Esophagus mucosa (tissue), 1 donor: ENCODE data around the gene HIGD1C. TPM values are rescaled to one million over a fixed set of nuclear protein-coding genes. Genes with fewer than 3 reads are reported as not detected.
"Not testable (repeated sequence)": the region's sequence is repeated elsewhere in the genome, so short reads cannot be mapped to it uniquely, and the experiment has no call there.

Experiments
- ATAC-seq: fragments of 200-7000 bp; cut with Tn5 transposase; one replicate; pipeline ENCODE4 v1.9.1; 2020
- total RNA-seq: library from RNA; stranded (reverse); gene quantifications from one replicate; pipeline ENCODE4 v1.2.4, GENCODE V29; 2023
- donor health status: DM: yes; HTN: yes; CAD: no.

Gene HIGD1C
- not detected for total RNA-seq

DNA sequence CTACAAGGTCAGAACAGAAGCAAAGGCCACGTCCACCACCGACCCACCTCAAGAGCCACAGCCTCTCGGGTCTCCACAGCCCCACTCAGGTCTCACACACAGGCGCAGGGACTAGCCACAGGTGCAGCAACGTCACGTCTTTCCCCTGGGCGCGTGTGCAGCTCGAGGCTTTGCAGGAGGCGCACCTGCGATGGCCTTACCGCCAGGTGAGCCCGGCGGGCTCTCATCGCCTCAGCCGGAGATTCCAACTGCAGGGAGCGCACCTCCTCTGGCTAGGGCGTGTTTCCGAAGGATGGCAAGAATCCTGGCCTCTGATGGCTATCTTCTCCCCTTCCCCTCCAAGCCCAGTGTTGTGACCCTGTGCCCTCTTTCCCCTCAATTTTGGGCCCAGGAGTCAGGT lies at the start of gene HIGD1C:
TSS of gene HIGD1C (plus strand) at position 35 of the 400 bp plus-strand sequence. CDS start 1,455 bp downstream, outside the sequence.
- ATAC-seq: no peak

DNA sequence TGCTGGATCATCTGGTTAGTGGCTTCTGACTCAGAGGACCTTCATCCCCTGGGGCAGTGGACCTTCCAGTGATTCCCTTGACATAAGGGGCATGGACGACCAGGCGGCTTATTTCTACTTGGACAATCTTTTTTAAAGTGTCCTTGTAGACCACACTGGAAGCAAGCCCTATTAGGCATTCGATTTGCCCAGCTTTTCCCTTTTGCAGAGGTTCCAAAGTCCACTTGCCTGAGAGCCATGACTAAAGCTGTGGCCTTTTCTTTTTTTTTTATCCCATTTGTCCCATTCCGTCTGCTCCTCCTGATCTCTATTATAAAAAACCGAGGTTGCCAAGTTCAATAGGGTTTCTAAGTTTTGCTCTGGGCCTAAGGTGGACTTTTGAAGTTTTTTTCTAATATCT lies 43.9 kb upstream of the HIGD1C start:
- ATAC-seq: not testable (repeated sequence)

DNA sequence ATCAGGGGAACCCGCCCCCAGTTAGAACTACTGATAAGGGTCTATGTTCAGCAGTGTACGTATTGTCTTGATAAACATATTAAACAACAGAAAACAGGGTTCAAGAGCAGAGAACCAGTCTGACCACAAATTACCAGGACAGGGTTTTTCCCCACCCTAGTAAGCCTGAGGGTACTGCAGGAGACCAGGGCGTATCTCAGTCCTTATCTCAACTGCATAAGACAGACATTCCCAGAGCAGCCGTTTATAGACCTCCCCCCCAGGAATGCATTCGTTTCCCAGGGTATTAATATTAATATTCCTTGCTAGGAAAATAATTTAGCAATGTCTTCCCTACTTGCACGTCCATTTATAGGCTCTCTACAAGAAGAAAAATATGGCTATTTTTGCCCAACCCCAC lies 40.0 kb upstream of the HIGD1C start:
- ATAC-seq: not testable (repeated sequence)

DNA sequence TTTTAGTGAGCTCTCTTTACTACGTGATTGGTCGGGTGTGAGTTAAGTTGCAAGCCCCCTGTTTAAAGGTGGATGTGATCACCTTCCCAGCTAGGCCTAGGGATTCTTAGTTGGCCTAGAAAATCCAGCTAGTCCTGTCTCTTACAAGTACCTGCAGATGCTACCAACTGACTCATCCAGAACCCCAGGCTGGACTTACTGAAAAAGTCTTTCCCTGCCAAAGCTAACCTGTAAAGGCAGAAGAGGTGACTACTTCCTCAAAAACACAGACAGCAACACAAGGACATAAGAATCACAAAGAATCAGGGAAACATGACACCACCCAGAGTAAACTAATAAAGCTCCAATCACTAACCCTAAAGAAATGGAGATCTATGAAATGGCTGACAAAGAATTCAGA lies 39.1 kb upstream of the HIGD1C start:
- ATAC-seq: peak; percentile 97

DNA sequence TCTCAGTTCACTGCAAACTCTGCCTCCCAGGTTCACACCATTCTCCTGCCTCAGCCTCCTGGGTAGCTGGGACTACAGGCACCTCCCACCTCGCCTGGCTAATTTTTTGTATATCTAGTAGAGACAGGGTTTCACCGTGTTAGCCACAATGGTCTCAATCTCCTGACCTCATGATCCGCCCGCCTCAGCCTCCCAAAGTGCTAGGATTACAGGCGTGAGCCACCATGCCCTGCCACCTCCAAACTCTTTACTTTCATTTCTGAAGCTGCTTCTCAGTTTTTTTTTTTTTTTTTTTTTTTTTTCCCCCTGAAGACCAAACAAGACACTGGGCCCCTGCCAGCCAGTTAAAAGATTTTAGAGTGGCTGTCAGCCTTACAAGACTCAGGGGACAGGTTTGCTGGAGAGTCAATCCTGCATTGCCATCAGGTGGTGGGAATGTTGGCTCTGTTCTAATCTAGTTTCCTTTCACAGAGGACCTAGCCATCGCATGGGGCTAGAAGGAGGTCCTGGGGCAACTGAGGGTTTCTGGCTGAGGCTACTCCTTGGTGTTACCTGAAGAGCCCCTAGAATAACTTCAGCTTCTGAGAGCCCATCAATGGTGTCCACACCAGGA lies 37.4 kb upstream of the HIGD1C start:
- no peak for ATAC-seq

DNA sequence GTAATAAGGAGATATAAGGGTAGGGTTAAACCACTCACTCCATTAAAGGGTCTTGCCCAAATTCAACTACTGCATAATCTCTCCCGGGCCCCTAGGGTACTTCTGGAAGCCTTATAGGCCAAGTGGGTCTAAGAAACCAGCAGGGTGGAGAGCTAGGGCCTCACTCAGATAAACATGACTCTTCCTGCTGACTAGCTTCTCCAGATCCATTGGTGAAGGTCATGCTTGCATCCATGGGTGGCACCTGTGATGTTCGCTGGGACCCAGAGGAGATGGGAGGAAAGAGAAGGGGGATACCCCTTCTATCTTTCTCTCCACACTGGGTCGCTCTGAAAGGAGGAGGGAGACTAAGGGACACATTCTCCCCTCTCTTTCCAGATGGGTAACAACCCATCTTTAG lies 36.1 kb upstream of the HIGD1C start:
- no peak for ATAC-seq

DNA sequence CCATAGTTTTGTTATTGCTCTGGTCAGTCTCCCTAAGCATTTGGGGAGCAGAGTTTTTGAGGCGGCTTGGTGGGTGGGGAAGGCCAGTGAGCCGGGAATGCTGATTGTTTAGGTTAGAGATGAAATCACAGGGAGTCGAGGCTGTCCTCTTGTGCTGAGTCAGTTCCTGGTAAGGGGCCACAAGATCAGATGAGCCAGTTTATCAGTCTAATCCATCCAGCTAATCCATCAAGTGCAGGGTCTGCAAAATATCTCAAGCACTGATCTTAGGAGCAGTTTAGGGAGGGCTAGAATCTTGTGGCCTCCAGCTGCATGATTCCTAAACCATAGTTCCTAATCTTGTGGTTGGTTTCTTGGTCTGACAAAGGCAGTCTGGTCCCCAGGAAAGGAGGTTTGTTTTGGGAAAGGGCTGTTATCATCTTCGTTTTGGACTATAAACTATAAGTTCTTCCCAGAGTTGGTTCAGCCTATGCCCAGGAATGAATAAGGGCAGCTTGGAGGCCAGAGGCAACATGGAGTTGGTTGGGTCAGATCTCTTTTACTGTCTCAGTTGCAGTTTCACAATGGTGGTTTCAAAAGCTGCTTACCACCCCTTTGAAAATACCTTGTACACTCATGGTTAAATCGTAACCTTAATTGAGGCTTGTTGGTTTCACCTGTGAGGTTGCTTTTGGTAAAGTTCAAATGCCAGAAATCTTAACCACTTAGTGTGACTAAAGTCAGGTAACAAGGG lies 33.6 kb upstream of the HIGD1C start:
- no peak for ATAC-seq

DNA sequence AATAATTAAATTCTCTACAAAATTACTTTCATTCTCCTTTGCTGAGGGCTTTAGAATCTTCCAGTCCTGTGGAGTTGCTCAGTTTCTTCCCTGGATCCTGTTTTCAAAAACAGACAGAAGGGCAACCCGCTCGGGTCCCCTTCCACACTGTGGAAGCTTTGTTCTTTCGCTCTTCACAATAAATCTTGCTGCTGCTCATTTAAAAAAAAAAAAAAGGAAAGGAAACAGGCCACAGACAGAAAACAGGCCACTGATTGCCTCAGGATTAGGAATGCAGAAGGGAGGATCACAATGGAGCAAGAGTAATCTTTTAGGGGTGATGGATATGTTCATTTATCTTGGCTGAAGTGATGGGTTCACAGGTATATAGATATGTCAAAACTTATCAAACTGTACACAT lies 29.5 kb upstream of the HIGD1C start:
- ATAC-seq: no peak

DNA sequence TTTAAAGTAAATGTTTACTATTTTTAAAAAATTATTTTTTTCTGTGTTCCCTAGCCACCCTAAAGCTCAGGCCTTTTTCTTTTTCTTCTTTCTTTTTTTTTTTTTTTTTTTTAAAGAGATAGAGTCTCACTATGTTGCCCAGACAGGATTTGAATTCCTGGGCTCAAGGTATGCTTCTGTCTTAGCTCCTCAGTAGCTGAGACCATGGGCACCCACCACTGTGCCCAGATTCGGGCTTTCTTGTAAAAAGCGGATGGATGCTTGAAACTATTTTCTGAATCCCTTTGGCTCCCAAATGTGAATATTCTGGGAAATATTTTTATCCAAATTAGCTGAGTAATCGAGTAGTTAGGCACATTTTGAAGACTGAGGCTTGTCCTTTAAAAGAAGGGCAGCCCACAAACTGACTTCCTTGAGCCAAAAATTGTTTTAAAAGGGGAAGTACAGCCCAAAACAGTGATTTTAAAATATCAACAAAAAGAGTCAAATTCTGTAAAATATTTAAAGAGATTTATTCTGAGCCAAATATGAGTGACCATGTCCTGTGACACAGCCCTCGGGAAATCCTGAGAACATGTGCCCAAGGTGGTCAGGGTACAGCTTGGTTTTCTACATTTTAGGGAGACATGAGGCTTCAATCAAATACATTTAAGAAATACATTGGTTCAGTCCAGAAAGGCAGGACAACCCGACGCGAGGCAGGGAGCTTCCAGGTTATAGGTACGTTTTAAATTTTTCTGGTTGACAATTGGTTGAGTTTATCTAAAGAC lies 28.8 kb upstream of the HIGD1C start:
- no peak for ATAC-seq

DNA sequence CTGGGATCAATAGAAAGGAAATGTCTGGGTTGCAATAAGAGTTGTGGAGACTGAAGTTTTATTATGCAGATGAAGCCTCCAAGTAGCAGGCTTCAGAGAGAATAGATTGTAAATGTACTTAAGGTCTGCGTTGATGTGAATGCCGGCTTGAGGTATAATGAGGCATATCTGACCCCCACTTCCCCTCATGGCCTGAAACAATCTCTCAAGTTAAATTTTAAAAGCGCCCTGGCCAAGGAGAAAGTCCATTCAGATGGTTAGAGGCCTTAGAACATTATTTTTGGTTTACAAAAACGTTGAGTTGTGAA lies 28.3 kb upstream of the HIGD1C start:
- no peak for ATAC-seq

DNA sequence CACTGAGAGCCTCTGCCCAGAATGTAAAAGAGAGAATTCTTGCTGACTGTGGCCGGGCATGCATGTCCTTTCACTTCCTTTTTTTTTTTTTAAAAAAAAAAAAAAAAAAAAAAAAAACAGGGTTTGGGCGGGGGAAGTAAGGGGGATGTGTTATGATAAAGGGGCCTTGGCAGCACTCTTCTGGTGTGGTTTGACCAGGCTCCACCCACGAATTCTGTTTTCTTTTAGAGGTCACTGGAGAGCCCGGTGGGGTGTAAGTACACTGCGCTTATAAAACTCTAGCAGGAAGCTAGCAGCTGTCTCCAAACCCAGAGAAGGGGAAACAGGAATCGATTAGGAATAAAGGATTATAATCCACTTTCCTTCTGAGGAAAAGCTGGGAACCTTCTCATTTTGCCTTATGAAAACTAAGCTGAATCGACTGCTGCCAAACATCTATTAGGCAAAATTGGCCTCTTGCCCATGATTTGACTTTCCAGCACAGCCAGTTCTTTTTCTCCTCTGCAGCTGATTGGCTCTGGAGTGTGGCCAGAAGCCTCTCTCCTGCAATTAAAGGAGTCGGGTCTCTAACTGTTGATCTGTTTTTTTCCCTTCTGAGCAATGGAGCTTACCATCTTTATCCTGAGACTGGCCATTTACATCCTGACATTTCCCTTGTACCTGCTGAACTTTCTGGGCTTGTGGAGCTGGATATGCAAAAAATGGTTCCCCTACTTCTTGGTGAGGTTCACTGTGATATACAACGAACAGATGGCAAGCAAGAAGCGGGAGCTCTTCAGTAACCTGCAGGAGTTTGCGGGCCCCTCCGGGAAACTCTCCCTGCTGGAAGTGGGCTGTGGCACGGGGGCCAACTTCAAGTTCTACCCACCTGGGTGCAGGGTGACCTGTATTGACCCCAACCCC lies 27.7 kb upstream of the HIGD1C start:
- ATAC-seq: peak; percentile 85

DNA sequence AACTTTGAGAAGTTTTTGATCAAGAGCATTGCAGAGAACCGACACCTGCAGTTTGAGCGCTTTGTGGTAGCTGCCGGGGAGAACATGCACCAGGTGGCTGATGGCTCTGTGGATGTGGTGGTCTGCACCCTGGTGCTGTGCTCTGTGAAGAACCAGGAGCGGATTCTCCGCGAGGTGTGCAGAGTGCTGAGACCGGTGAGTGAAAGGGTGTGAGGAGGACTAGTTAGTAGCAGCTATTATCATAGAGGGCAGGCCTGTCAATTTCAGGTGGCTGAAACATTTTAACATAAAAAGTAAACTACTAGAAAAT lies 27.0 kb upstream of the HIGD1C start:
- ATAC-seq: peak; percentile 46

DNA sequence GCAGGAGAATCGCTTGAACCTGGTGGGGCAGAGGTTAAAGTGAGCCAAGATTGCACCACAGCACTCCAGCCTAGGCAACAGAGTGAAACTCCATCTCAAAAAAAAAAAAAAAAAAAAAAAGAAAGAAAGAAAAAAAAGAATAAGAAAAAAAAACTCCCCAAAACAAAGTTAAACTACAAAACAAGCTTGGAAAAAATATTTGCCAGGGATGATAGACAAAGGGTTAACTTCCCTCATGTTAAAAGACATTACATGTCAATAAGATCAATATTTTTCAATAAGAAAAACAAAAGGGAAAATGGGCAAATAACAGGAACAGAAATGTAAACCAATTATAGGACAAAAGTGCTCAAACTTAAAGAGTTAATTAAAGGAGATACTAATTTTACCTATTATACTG lies 26.4 kb upstream of the HIGD1C start:
- no peak for ATAC-seq

DNA sequence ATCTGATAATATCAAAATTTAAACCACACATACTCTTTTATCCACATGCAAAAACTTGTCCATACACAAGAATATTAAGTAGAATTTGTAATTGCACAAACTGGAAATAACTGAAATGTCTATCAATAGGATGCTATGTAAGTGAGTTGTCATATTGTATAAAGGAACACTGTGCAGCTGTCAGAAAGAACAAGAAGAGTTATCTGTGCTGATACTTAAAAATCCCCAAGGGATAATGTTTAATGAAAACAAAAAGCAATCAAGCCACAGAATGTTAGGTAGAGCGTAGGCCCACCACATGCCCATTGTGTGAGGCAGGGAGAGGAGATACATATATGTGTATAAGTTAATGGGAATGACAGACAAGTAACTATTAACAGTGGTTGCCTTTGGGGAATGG lies 25.9 kb upstream of the HIGD1C start:
- ATAC-seq: no peak

DNA sequence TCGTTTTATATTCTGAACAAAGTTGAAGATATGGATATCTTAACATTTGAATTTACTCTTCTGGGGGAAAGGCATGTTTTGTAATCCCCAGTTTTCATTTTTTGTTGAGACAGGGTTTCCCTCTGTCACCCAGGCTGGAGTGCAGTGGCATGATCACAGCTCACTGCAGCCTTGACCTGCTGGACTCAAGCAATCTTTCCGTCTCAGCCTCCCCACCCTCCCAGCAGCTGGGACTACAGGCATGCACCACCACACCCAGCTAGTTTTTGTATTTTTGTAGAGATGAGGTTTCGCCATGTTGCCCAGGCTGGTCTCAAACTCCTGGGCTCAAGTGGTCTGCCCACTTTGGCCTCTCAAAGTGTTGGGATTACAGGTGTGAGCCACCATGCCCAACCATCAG lies 25.4 kb upstream of the HIGD1C start:
- not testable (repeated sequence) for ATAC-seq

DNA sequence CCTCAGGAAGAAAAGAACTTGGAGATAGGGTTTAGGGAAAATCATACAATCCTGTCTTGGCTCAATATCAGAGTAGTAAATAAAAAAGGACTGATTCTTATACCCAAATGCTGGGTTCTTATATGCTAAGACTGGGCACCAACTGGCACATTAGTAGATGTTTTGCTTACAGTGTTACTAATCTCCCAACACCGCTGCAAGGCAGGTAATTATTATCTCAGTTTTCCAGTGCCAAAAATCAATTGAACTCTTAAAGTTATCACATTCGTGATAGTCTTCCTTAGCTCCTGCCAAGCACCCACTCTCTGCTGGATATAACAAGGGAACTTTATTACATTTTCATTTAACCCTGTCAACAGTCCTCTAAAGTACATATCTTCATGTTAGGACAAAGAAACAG lies 25.0 kb upstream of the HIGD1C start:
- ATAC-seq: no peak

DNA sequence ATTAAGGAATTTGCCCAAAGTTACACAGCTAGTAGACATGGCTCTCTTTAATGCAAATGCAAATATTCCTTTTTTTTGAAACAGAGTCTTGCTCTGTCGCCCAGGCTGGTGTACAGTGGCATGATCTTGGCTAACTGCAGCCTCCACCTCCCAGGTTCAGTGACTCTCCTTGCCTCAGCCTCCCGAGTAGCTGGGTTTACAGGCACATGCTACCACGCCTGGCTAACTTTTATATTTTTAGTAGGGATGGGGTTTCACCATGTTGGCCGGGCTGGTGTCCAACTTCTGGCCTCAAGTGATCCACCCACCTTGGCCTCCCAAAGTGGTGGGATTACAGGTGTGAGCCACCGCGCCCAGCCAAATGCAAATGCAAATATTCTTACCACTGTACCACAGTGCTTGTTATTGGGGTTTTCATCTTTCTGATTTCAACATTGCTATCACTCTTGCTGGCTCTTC lies 24.5 kb upstream of the HIGD1C start:
- ATAC-seq: no peak

DNA sequence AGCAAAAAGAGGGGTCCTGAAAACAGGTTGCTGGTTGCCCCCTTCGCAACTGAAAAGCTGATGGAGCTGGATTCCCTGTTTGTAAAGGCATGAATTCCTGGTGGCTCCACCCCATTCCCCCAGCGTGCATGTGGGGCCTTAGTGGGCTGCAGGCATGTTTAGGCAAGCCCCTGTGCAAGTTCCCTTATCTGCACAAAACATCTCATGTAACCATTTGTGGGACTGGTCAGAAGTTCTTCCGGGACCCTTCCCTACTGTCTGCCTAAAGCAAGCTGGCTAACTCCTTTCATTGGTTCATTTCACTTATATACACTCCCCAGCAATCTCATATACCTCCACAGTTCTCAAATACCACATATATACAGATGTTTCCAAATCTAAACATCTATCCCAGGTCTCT lies 24.0 kb upstream of the HIGD1C start:
- ATAC-seq: no peak

DNA sequence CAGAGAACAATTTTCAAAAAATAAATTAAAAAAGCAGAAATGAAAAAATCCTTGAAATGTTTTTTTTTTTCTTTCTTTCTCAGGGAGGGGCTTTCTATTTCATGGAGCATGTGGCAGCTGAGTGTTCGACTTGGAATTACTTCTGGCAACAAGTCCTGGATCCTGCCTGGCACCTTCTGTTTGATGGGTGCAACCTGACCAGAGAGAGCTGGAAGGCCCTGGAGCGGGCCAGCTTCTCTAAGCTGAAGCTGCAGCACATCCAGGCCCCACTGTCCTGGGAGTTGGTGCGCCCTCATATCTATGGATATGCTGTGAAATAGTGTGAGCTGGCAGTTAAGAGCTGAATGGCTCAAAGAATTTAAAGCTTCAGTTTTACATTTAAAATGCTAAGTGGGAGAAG lies 22.5 kb upstream of the HIGD1C start:
- ATAC-seq: no peak

DNA sequence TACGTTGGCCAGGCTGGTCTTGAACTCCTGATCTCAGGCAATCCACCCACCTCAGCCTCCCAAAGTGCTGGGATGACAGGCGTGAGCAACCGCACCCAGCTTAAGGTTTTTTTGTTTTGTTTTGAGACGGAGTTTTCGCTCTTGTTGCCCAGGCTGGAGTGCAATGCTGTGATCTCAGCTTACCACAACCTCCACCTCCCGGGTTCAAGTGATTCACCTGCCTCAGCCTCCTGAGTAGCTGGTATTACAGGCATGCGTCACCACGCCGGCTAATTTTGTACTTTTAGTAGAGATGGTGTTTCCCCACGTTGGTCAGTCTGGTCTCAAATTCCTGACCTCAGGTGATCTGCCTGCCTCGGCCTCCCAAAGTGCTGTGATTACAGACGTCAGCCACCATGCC lies 21.9 kb upstream of the HIGD1C start:
- ATAC-seq: not testable (repeated sequence)

DNA sequence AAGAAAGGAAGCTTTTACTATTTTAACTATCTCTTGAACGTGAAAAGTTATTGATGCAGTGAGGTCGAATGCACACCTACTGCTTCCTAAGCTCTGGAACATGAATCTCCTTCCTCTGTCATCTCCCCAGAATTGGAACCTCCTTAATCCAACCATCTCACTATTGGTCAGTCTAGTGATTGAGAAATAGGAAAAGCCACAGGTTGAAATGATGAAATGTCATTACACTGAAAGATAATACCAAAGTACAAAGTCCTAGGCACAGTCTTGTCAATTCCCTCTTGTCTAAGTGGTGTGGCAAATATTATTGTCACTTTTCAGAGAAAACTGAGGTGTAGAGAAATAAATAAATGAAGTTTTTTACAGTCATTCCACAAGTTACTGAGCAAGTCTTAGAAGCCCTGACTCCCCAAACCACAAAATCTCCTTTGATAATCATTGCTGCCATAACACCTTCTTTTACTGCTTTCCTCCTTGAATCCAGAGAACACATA lies 19.5 kb upstream of the HIGD1C start:
- no peak for ATAC-seq

DNA sequence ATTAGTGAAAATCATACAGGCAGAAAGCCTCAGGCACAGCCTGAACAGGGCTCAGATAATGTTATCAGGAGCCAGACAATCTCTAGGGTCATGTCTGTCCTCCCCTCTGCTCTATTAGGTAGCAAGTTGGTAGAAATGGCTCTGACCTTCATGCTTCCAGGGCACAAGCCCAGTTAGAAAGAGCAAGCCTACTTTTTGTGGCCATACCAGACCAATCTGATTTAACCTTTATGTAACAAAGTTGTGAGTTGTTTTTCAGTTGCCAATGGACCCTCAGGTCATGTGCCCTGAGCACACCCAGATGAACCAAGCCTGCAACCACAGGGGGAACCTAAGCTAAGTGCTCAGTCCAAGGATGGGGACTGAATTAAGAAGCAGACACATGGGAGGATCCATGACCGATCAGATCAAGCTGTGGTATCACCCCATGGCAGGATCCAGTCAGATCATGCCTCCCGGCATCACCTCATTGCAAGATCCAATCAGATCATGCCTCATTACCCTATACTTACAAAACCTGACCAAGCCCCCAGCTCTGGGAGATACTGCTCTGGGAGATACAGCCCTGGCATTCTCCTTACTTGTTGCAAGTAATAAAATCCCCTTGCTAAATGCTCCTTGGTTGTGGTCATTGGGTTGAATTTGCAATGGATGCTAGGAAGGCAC lies 18.8 kb upstream of the HIGD1C start:
- ATAC-seq: no peak
